ENCODE data around the gene DYNC1H1. TPM values are rescaled to one million over a fixed set of nuclear protein-coding genes. Genes with fewer than 3 reads are reported as not detected.

Gene DYNC1H1
- total RNA-seq, 1 experiment from 2014 or later: 606 TPM

DNA sequence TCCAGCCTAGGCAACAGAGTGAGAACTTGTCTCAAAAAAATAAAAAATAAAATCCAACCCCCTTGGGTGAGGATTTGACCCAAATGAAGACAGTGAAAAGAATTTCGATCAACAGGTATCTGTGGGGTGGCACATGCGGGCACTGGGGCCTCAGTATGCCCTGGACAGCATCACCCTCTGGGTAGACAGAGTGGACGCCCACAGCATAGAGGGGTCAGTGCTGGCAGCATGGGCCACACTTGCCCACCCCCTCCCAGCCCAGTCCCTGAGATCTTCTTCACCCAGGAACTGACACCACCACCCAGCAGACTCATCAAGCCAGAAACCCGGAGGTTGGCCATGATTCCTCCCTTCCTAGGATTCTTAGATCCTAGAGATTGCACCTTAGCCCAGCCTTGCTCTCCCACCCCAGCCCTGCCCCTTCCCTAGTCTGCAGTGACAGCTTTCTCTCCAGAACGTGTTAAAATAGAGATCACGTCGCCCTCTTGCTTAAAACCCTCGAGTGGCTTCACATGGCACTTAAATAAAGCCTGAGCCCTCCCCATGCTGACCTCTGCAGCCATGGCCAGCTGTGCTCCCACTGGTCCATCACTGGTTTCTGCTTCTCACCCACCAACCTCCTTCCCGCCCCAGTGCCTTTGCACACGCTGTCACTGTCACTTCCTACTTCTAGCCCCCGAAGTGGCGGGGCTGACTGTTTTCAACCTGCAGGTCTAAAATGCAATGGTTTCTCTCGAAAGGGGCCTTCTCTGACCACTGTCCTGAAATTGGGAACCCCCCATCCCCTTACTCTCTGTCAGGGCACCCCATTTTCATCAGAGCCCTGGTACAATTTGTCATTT, 26.2 kb upstream of the DYNC1H1 start:
- Histone ChIP-seq H3K9me2 (replicated peaks; ENCODE audit: low read length) (no peaks in the 10 kb centered on the region), H3K27ac (ENCODE audit: low read length) (no peak overlapping the region), H3K4me3 (ENCODE audit: low read length) (no peak overlapping the region), H3K79me2 (ENCODE audit: low read length) (no peaks in the 10 kb centered on the region), H4K20me1 (ENCODE audit: low read length) (no peaks in the 10 kb centered on the region), H3K4me2 (ENCODE audit: low read length) (0 out of 2 replicates have a peak overlapping the region, but pooled peaks have one; percentile 28), H3K9ac (ENCODE audit: low read length) (no peak overlapping the region), H3K9me3 (ENCODE audit: low read length) (no peaks in the 10 kb centered on the region), H3F3A (ENCODE audit: low read length, unreplicated experiment) (no peaks in the 10 kb centered on the region), H3K27me3 (ENCODE audit: low read length) (no peaks in the 10 kb centered on the region), H3K36me3 (ENCODE audit: low read depth, low read length) (no peaks in the 10 kb centered on the region), H3K4me1 (ENCODE audit: insufficient read depth, low read length) (no peaks in the 10 kb centered on the region), H2AFZ (ENCODE audit: low read length) (no peak overlapping the region)
- CTCF ChIA-PET: no interaction called here
- intact Hi-C loops (cut with micrococcal nuclease): no loop called here
- POLR2A ChIA-PET (ENCODE audit: unreplicated experiment): no interaction called here
- TF ChIP-seq, protein P1, sequence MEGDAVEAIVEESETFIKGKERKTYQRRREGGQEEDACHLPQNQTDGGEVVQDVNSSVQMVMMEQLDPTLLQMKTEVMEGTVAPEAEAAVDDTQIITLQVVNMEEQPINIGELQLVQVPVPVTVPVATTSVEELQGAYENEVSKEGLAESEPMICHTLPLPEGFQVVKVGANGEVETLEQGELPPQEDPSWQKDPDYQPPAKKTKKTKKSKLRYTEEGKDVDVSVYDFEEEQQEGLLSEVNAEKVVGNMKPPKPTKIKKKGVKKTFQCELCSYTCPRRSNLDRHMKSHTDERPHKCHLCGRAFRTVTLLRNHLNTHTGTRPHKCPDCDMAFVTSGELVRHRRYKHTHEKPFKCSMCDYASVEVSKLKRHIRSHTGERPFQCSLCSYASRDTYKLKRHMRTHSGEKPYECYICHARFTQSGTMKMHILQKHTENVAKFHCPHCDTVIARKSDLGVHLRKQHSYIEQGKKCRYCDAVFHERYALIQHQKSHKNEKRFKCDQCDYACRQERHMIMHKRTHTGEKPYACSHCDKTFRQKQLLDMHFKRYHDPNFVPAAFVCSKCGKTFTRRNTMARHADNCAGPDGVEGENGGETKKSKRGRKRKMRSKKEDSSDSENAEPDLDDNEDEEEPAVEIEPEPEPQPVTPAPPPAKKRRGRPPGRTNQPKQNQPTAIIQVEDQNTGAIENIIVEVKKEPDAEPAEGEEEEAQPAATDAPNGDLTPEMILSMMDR (conservative IDR thresholded peaks at IDR 0.05; ENCODE audit: low read depth, low read length): no peak
- TF ChIP-seq EZH2 (IDR thresholded peaks at IDR 0.05; ENCODE audit: low read length, unreplicated experiment) (no peak), EZH2phosphoT487 (IDR thresholded peaks at IDR 0.05; ENCODE audit: borderline replicate concordance, low read length) (no peak)
- no peak for DNase-seq
- no peak for ATAC-seq
- BruUV-seq (replicated peaks): no TSS peak

DNA sequence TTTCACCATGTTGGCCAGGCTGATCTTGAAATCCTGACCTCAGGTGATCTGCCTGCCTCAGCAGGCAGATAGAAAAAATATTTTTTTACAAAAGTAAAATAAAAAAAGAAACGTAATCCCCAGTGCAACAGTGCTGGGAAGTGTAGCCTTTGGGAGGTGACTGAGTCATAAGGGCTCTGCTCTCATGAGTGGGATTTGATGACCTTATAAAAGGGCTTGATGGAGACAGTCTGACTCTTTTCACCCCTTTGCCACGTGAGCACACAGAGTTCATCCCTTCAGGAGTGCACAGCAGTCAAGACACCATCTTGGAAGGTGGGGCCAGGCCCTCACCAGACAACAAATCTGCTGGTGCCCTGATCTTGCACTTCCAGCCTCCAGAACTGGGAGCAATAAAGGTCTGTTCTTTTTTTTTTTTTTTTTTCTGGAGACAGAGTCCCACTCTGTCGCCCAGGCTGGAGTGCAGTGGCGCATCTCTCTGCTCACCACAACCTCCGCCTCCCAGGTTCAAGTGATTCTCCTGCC, 24.7 kb upstream of the DYNC1H1 start:
- ChIA-PET POLR2A (ENCODE audit: unreplicated experiment) (no interaction called here), CTCF (no interaction called here)
- no peak overlapping the region for H3K9ac ChIP-seq (ENCODE audit: low read length)
- H3K9me3 ChIP-seq (ENCODE audit: low read length): no peaks in the 10 kb centered on the region
- no peaks in the 10 kb centered on the region for H3F3A ChIP-seq (ENCODE audit: low read length, unreplicated experiment)
- H3K36me3 ChIP-seq (ENCODE audit: low read depth, low read length): no peaks in the 10 kb centered on the region
- no peaks in the 10 kb centered on the region for H3K4me1 ChIP-seq (ENCODE audit: insufficient read depth, low read length)
- no peaks in the 10 kb centered on the region for H4K20me1 ChIP-seq (ENCODE audit: low read length)
- no peak overlapping the region for H3K4me2 ChIP-seq (ENCODE audit: low read length)
- BruUV-seq (replicated peaks): no TSS peak
- H3K4me3 ChIP-seq (ENCODE audit: low read length): no peak overlapping the region
- H2AFZ ChIP-seq (ENCODE audit: low read length): no peak overlapping the region
- intact Hi-C loops (cut with micrococcal nuclease): no loop called here
- H3K9me2 ChIP-seq (replicated peaks; ENCODE audit: low read length): no peaks in the 10 kb centered on the region
- no peaks in the 10 kb centered on the region for H3K27me3 ChIP-seq (ENCODE audit: low read length)
- ATAC-seq (no peak), DNase-seq (no peak)
- no peaks in the 10 kb centered on the region for H3K79me2 ChIP-seq (ENCODE audit: low read length)
- no peak overlapping the region for H3K27ac ChIP-seq (ENCODE audit: low read length)
- TF ChIP-seq, protein P1 (conservative IDR thresholded peaks at IDR 0.05; ENCODE audit: low read depth, low read length): no peak
- TF ChIP-seq EZH2 (IDR thresholded peaks at IDR 0.05; ENCODE audit: low read length, unreplicated experiment) (no peak), EZH2phosphoT487 (IDR thresholded peaks at IDR 0.05; ENCODE audit: borderline replicate concordance, low read length) (no peak)

DNA sequence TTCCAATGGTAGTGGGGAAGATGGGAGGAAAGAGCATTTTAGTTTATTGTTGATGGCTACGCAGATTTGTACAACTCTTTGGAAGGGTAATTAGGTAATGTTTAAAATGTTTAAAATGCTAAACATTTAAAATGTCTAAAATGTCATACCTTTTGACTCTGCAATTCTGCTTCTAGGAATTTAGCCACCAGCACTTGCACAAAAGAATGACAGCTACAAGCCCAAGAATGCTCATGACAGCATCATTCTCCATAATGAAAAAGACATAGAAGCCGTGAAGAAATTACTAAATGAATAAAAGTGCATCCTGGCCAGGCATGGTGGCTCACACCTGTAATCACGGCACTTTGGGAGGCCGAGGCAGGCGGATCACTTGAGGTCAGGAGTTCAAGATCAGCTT, 19.9 kb upstream of the DYNC1H1 start:
- H3K4me2 ChIP-seq (ENCODE audit: low read length): no peak overlapping the region
- H3K9me2 ChIP-seq (replicated peaks; ENCODE audit: low read length): no peaks in the 10 kb centered on the region
- DNase-seq (no peak), ATAC-seq (no peak)
- BruUV-seq (replicated peaks): no TSS peak
- H3K9ac ChIP-seq (ENCODE audit: low read length): no peak overlapping the region
- ChIA-PET POLR2A (ENCODE audit: unreplicated experiment) (no interaction called here), CTCF (no interaction called here)
- H3F3A ChIP-seq (ENCODE audit: low read length, unreplicated experiment): no peaks in the 10 kb centered on the region
- H3K4me1 ChIP-seq (ENCODE audit: insufficient read depth, low read length): peaks cover 8% of the 10 kb centered on the region
- no peak for TF ChIP-seq EZH2 (IDR thresholded peaks at IDR 0.05; ENCODE audit: low read length, unreplicated experiment)
- TF ChIP-seq EZH2phosphoT487 (IDR thresholded peaks at IDR 0.05; ENCODE audit: borderline replicate concordance, low read length): no peak
- TF ChIP-seq, protein P1 (conservative IDR thresholded peaks at IDR 0.05; ENCODE audit: low read depth, low read length): no peak
- no peak overlapping the region for H2AFZ ChIP-seq (ENCODE audit: low read length)
- H3K27ac ChIP-seq (ENCODE audit: low read length): no peak overlapping the region
- no peaks in the 10 kb centered on the region for H3K9me3 ChIP-seq (ENCODE audit: low read length)
- no peaks in the 10 kb centered on the region for H3K36me3 ChIP-seq (ENCODE audit: low read depth, low read length)
- no peaks in the 10 kb centered on the region for H3K27me3 ChIP-seq (ENCODE audit: low read length)
- H3K4me3 ChIP-seq (ENCODE audit: low read length): no peak overlapping the region
- intact Hi-C loops (cut with micrococcal nuclease): no loop called here
- H3K79me2 ChIP-seq (ENCODE audit: low read length): peaks cover 11% of the 10 kb centered on the region
- H4K20me1 ChIP-seq (ENCODE audit: low read length): no peaks in the 10 kb centered on the region
